ENCODE results near the gene TRPM4. TPM values are rescaled to one million over a fixed set of nuclear protein-coding genes. Genes with fewer than 3 reads are reported as not detected.
A peak's percentile ranks its signal among the peaks of the same experiment; 100 is the strongest.

Gene TRPM4
- total and polyA plus RNA-seq, 2 of the 13 experiments (the other 11 are each of a cell fraction or from before 2014, with no cell fraction given) = 1.9 to 4.3 TPM

DNA sequence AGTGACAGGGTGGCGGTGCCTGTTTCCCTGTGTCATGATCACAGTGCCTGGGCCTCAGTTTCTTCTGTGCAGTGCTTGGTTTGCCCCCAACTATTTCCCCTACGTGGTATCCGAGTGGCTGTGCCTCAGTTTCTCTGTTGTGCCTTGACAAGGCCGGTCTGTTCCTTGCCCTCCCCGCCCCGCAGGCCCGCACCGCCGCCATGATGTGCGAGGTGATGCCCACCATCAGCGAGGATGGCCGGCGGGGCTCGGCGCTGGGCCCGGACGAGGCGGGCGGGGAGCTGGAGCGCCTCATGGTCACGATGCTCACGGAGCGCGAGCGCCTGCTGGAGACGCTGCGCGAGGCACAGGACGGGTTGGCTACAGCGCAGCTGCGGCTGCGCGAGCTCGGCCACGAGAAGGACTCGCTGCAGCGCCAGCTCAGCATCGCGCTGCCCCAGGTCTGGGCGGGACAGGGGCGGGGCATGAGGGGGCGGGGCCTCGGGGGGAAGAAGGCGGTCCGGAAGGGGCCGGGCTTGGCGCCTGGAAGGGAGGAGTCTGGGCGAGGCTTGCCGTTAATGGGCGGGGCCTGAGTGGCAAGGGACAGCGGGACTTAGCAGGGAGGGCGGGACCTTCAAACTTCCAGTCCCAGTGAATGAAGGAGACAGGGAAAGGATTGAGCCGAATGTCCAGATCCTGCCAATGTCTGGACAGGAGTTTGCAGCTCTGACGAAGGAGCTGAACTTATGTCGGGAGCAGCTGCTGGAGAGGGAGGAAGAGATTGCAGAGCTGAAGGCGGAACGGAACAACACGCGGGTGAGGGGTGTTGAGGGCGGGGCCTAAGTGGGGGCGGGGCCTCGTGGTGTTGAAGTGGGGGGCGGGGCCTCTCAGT, 29.7 kb upstream of the TRPM4 start (continued):
- TF ChIP-seq RNF219 (CRISPR knock-in tag; IDR thresholded peaks at IDR 0.05) (no peak; the same call in 1 of the 2 replicates), KDM4B (CRISPR knock-in tag; IDR thresholded peaks at IDR 0.05) (peak; percentile 48; the same call in 1 of the 2 replicates), RAD51 (IDR thresholded peaks at IDR 0.05; ENCODE audit: borderline replicate concordance) (no peak), TP53 (CRISPR knock-in tag; conservative IDR thresholded peaks at IDR 0.05) (peak; percentile 93), PLRG1 (conservative IDR thresholded peaks at IDR 0.05) (no peak), NFKB2 (CRISPR knock-in tag; IDR thresholded peaks at IDR 0.05; ENCODE audit: borderline replicate concordance) (peak; percentile 99), MLLT10 (CRISPR knock-in tag; IDR thresholded peaks at IDR 0.05) (no peak), ARNT (IDR thresholded peaks at IDR 0.05) (no peak), ZNF605 (CRISPR knock-in tag; IDR thresholded peaks at IDR 0.05) (peak; percentile 99), U2AF2 (IDR thresholded peaks at IDR 0.05; ENCODE audit: low read depth, low read length) (no peak), ZBTB8A (CRISPR knock-in tag; IDR thresholded peaks at IDR 0.05; ENCODE audit: borderline replicate concordance, low read depth) (0 out of 2 replicates have a peak, but pooled peaks have one; percentile 39), ZNF749 (CRISPR knock-in tag; IDR thresholded peaks at IDR 0.05; ENCODE audit: borderline replicate concordance) (peak; percentile 97), BCL6 (CRISPR knock-in tag; IDR thresholded peaks at IDR 0.05) (peak; percentile 78), SRY (CRISPR knock-in tag; IDR thresholded peaks at IDR 0.05) (peak; percentile 99), IKZF5 (CRISPR knock-in tag; IDR thresholded peaks at IDR 0.05) (peak; percentile 94), GLI4 (CRISPR knock-in tag; IDR thresholded peaks at IDR 0.05; ENCODE audit: borderline replicate concordance) (peak; percentile 93)
- TF ChIP-seq, protein P1, sequence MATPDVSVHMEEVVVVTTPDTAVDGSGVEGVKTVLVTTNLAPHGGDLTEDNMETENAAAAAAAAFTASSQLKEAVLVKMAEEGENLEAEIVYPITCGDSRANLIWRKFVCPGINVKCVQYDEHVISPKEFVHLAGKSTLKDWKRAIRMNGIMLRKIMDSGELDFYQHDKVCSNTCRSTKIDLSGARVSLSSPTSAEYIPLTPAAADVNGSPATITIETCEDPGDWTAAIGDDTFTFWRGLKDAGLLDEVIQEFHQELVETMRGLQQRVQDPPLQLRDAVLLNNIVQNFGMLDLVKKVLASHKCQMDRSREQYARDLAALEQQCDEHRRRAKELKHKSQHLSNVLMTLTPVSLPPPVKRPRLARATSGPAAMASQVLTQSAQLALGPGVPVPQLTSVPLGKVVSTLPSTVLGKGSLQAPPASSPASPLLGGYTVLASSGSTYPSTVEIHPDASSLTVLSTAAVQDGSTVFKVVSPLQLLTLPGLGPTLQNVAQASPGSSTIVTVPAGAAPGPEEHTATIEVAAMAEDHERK (CRISPR knock-in tag; IDR thresholded peaks at IDR 0.05; ENCODE audit: low read depth) = no peak
- TF ChIP-seq, protein P2, sequence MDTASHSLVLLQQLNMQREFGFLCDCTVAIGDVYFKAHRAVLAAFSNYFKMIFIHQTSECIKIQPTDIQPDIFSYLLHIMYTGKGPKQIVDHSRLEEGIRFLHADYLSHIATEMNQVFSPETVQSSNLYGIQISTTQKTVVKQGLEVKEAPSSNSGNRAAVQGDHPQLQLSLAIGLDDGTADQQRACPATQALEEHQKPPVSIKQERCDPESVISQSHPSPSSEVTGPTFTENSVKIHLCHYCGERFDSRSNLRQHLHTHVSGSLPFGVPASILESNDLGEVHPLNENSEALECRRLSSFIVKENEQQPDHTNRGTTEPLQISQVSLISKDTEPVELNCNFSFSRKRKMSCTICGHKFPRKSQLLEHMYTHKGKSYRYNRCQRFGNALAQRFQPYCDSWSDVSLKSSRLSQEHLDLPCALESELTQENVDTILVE (CRISPR knock-in tag; IDR thresholded peaks at IDR 0.05) = peak; percentile 68
- TF ChIP-seq, protein P3, sequence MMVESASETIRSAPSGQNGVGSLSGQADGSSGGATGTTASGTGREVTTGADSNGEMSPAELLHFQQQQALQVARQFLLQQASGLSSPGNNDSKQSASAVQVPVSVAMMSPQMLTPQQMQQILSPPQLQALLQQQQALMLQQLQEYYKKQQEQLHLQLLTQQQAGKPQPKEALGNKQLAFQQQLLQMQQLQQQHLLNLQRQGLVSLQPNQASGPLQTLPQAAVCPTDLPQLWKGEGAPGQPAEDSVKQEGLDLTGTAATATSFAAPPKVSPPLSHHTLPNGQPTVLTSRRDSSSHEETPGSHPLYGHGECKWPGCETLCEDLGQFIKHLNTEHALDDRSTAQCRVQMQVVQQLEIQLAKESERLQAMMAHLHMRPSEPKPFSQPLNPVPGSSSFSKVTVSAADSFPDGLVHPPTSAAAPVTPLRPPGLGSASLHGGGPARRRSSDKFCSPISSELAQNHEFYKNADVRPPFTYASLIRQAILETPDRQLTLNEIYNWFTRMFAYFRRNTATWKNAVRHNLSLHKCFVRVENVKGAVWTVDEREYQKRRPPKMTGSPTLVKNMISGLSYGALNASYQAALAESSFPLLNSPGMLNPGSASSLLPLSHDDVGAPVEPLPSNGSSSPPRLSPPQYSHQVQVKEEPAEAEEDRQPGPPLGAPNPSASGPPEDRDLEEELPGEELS (CRISPR knock-in tag; IDR thresholded peaks at IDR 0.05) = peak; percentile 68; the same call in 1 of the 2 replicates
- TF ChIP-seq, protein P4, sequence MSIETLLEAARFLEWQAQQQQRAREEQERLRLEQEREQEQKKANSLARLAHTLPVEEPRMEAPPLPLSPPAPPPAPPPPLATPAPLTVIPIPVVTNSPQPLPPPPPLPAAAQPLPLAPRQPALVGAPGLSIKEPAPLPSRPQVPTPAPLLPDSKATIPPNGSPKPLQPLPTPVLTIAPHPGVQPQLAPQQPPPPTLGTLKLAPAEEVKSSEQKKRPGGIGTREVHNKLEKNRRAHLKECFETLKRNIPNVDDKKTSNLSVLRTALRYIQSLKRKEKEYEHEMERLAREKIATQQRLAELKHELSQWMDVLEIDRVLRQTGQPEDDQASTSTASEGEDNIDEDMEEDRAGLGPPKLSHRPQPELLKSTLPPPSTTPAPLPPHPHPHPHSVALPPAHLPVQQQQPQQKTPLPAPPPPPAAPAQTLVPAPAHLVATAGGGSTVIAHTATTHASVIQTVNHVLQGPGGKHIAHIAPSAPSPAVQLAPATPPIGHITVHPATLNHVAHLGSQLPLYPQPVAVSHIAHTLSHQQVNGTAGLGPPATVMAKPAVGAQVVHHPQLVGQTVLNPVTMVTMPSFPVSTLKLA (IDR thresholded peaks at IDR 0.05) = no peak; the same call in 1 of the 2 replicates

All from HepG2 (cell line).